ENCODE data around the gene PPP1R12C. TPM values are rescaled to one million over a fixed set of nuclear protein-coding genes. Genes with fewer than 3 reads are reported as not detected.

The PPP1R12C gene
- total RNA-seq, 2 donors from 2014 or later, result 102 to 118 TPM

GRCh38 chr19:55096061-55096701, 21.3 kb downstream of the PPP1R12C start:
- intact Hi-C loops (cut with DNase I, micrococcal nuclease), result no loop called here

GRCh38 chr19:55095260-55096060, 22.0 kb downstream of the PPP1R12C start:
- no peak for DNase-seq
- intact Hi-C loops (cut with DNase I, micrococcal nuclease), result no loop called here

More at GRCh38 chr19:55096061-55096701, 21.3 kb downstream of the PPP1R12C start:
- ATAC-seq (no peak), DNase-seq (no peak)

GRCh38 chr19:55094456-55095259, 22.8 kb downstream of the PPP1R12C start:
- intact Hi-C loops (cut with DNase I, micrococcal nuclease), result no loop called here
- DNase-seq, result no peak

More at GRCh38 chr19:55095260-55096060, 22.0 kb downstream of the PPP1R12C start:
- ATAC-seq, result no peak

GRCh38 chr19:55092423-55093318, 24.8 kb downstream of the PPP1R12C start:
- intact Hi-C loops (cut with DNase I, micrococcal nuclease), result no loop called here
- ATAC-seq (no peak), DNase-seq (no peak)

More at GRCh38 chr19:55094456-55095259, 22.8 kb downstream of the PPP1R12C start:
- ATAC-seq, result no peak

- intact Hi-C loops (cut with DNase I, micrococcal nuclease), result no loop called here
- ATAC-seq, result no peak
- no peak for DNase-seq
These were observed 25.5 kb downstream of the PPP1R12C start for GRCh38 chr19:55091955-55092354.

- intact Hi-C loops (cut with DNase I, micrococcal nuclease), result no loop called here
- DNase-seq, result no peak
- ATAC-seq, result no peak
These were observed 26.1 kb downstream of the PPP1R12C start for GRCh38 chr19:55091126-55091910.

- ATAC-seq, result no peak
- intact Hi-C loops (cut with DNase I, micrococcal nuclease), result no loop called here
- no peak for DNase-seq
These were observed 26.9 kb downstream of the PPP1R12C start for GRCh38 chr19:55090564-55090963.

- ATAC-seq (no peak), DNase-seq (no peak)
- intact Hi-C loops (cut with DNase I, micrococcal nuclease), result no loop called here
These were observed 28.0 kb downstream of the PPP1R12C start for GRCh38 chr19:55089342-55089944.

GRCh38 chr19:55088543-55089341, 28.7 kb downstream of the PPP1R12C start:
- ATAC-seq, result peak; percentile 26
- peak in 1 of 2 donors; percentile 85 for DNase-seq
- intact Hi-C loops (cut with DNase I, micrococcal nuclease), result no loop called here

GRCh38 chr19:55088021-55088451, 29.4 kb downstream of the PPP1R12C start:
- no peak for DNase-seq
- ATAC-seq, result no peak
- intact Hi-C loops (cut with DNase I, micrococcal nuclease), result no loop called here

- intact Hi-C loops (cut with DNase I, micrococcal nuclease), result no loop called here
- ATAC-seq (no peak), DNase-seq (no peak)
These were observed 29.9 kb downstream of the PPP1R12C start for GRCh38 chr19:55087542-55087901.

- intact Hi-C loops (cut with DNase I, micrococcal nuclease), result no loop called here
- ATAC-seq, result peak; percentile 89
These were observed 30.5 kb downstream of the PPP1R12C start for GRCh38 chr19:55086730-55087541.

GRCh38 chr19:55085923-55086715, 31.3 kb downstream of the PPP1R12C start:
- intact Hi-C loops (cut with DNase I, micrococcal nuclease), result no loop called here
- DNase-seq (no peak), ATAC-seq (no peak)

More at GRCh38 chr19:55086730-55087541, 30.5 kb downstream of the PPP1R12C start:
- peak; percentile 96 to 97 for DNase-seq

- no peak for ATAC-seq
- DNase-seq, result no peak
- intact Hi-C loops (cut with DNase I, micrococcal nuclease), result no loop called here
These were observed 33.0 kb downstream of the PPP1R12C start for GRCh38 chr19:55084416-55084815.
